Measurements from ENCODE around the gene TACC2. TPM values are rescaled to one million over a fixed set of nuclear protein-coding genes. Genes with fewer than 3 reads are reported as not detected.

The TACC2 gene
- total RNA-seq, 2 experiments from 2014 or later: not detected

DNA sequence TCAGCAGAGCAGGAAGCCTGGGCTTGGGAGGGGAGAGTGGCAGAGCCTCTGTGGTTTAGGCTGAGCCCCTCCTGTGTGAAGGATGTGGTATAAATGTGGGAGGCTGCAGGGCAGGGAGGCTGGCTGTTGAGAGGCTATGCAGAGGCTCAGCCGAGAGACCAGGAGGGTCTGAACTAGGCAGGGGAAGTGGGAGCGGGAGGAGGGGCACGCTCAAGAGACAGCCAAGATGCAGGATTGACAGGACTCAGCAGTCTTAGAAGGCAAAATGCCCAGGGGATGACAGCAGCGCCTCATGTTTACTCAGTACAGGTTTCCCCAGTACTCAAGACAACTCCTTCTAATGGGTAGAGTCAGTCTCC is 306.5 kb downstream of the TACC2 start:
- H3K27ac ChIP-seq (ENCODE audit: low read depth, low read length, poor library complexity, severe bottlenecking): no peak overlapping the region
- H3K79me2 ChIP-seq (ENCODE audit: insufficient read depth, low read depth, low read length): no peaks in the 10 kb centered on the region
- no peak overlapping the region for H2AFZ ChIP-seq (ENCODE audit: low read length)
- H3K4me2 ChIP-seq (ENCODE audit: low read length): no peak overlapping the region
- H3K9me3 ChIP-seq (ENCODE audit: low read length): no peaks in the 10 kb centered on the region
- TF ChIP-seq CTCF (conservative IDR thresholded peaks at IDR 0.05; ENCODE audit: low read length): no peak
- TF ChIP-seq EZH2phosphoT487 (IDR thresholded peaks at IDR 0.05; ENCODE audit: borderline replicate concordance, low read depth, low read length): no peak
- CTCF ChIA-PET (ENCODE audit: unreplicated experiment): no interaction called here
- no peaks in the 10 kb centered on the region for H4K20me1 ChIP-seq (ENCODE audit: insufficient read depth, low read length)
- intact Hi-C loops (cut with micrococcal nuclease; ENCODE audit: unreplicated experiment): no loop called here
- POLR2A ChIA-PET: interaction anchor here (0.5 kb wide), 1 partner anchor 47 kb away, joined by 3 read pairs; no protein-coding TSS in a partner anchor
- no peaks in the 10 kb centered on the region for H3K36me3 ChIP-seq (ENCODE audit: insufficient read depth, low read length)
- H3K4me1 ChIP-seq (ENCODE audit: insufficient read depth, low read length, poor library complexity, severe bottlenecking): peaks cover 8% of the 10 kb centered on the region
- H3K9me2 ChIP-seq (ENCODE audit: insufficient read depth, low read length): no peaks in the 10 kb centered on the region
- BruUV-seq (replicated peaks): no TSS peak
- DNase-seq (ENCODE audit: low spot score): no peak
- no peak overlapping the region for H3K4me3 ChIP-seq (ENCODE audit: low read depth, low read length, poor library complexity, severe bottlenecking)

DNA sequence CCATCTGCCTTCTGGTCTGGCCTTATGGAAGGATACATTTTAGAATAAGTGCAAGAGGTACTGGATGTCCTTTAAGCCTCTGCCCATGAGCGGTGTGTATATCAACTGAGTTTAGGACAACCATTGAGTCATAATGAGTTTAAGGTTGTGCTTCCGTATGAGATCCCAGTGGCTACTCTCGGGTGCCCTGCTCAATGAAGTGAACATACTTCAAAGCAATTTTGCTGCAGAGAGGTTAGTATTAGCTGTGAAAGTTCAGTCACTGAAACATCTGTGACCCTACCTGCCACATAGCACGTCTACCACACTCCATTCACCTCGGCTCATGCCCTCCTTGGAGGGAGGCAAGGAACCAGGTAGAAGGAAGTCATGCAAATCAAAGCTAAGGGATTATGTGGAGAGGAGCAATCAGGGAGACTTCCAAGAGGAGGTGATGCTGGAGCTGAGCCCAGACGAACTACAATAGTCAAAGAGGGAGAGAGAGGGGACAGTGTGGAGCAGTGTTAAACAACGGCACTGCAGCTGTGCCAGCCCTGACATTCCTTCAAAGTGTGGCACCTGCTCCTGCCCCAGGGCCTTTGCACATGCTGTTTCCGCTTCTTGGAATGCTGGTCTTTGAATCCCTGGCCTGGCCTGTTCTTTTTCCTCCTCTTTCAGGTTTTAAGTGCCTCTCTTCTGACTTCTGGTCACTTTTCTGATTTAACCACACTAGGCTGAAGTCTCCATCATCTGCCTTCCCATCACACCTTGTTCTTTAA is 307.6 kb downstream of the TACC2 start:
- no TSS peak for BruUV-seq (replicated peaks)
- intact Hi-C loops (cut with micrococcal nuclease; ENCODE audit: unreplicated experiment): no loop called here
- H2AFZ ChIP-seq (ENCODE audit: low read length): no peak overlapping the region

More for the DNA sequence above, 307.6 kb downstream of the TACC2 start:
- Histone ChIP-seq H3K9me3 (ENCODE audit: low read length) (no peaks in the 10 kb centered on the region), H4K20me1 (ENCODE audit: insufficient read depth, low read length) (no peaks in the 10 kb centered on the region), H3K36me3 (ENCODE audit: insufficient read depth, low read length) (no peaks in the 10 kb centered on the region), H3K4me1 (ENCODE audit: insufficient read depth, low read length, poor library complexity, severe bottlenecking) (peaks cover 8% of the 10 kb centered on the region), H3K27ac (ENCODE audit: low read depth, low read length, poor library complexity, severe bottlenecking) (no peak overlapping the region), H3K9me2 (ENCODE audit: insufficient read depth, low read length) (no peaks in the 10 kb centered on the region), H3K79me2 (ENCODE audit: insufficient read depth, low read depth, low read length) (no peaks in the 10 kb centered on the region), H3K4me3 (ENCODE audit: low read depth, low read length, poor library complexity, severe bottlenecking) (no peak overlapping the region), H3K4me2 (ENCODE audit: low read length) (no peak overlapping the region)
- POLR2A ChIA-PET: interaction anchor here (0.6 to 1.3 kb wide), 3 partner anchors 26 to 48 kb away, joined by 3 to 4 read pairs (median 3); partner anchors contain the start of gene BTBD16
- no peak for DNase-seq (ENCODE audit: low spot score)
- TF ChIP-seq EZH2phosphoT487 (IDR thresholded peaks at IDR 0.05; ENCODE audit: borderline replicate concordance, low read depth, low read length) (no peak), CTCF (conservative IDR thresholded peaks at IDR 0.05; ENCODE audit: low read length) (no peak)
- CTCF ChIA-PET (ENCODE audit: unreplicated experiment): interaction anchor here (0.5 kb wide), 1 partner anchor 847 kb away, joined by 3 read pairs; no protein-coding TSS in a partner anchor

Measured in OCI-LY7 (cell line).